ENCODE measurements around the gene CDADC1. TPM values are rescaled to one million over a fixed set of nuclear protein-coding genes. Genes with fewer than 3 reads are reported as not detected.

Gene CDADC1
- total and polyA plus RNA-seq, 2 experiments from 2014 or later = 1.8 to 13.7 TPM

- WGBS, 2 experiments (ENCODE audit: low coverage in 1 of 2, low lambda C conversion rate in 2 of 2, missing lambda C conversion rate in 2 of 2) = 95 to 96% methylated on average over 6 of the region's 6 CpGs
- Histone ChIP-seq H3F3A (ENCODE audit: insufficient read depth) (peaks cover 31% of the 10 kb centered on the region), H3K4me1 (ENCODE audit: insufficient read depth) (peaks cover 41% of the 10 kb centered on the region), H3K27ac (no peak overlapping the region), H3K36me3 (ENCODE audit: low read depth) (no peaks in the 10 kb centered on the region), H3K4me2 (ENCODE audit: unreplicated experiment) (no peak overlapping the region), H3K4me3 (no peak overlapping the region), H3K27me3 (replicated peaks; ENCODE audit: insufficient read depth) (no peaks in the 10 kb centered on the region), H3K9me2 (ENCODE audit: insufficient read depth) (no peaks in the 10 kb centered on the region), H2AFZ (no peak overlapping the region), H3K79me2 (ENCODE audit: insufficient read depth) (no peaks in the 10 kb centered on the region), H3K9me3 (ENCODE audit: low read depth) (no peaks in the 10 kb centered on the region), H4K20me1 (ENCODE audit: insufficient read depth) (no peaks in the 10 kb centered on the region), H3K9ac (no peak overlapping the region)
- DNase-seq = no peak
- in situ Hi-C loops (cut with MboI) = no loop called here
- TF ChIP-seq EZH2 (IDR thresholded peaks at IDR 0.05; ENCODE audit: insufficient read depth, poor library complexity, severe bottlenecking) = no peak
- TF ChIP-seq EZH2phosphoT487 (IDR thresholded peaks at IDR 0.05; ENCODE audit: insufficient read depth, low read depth) = no peak
These were observed 64.1 kb downstream of the CDADC1 start for GRCh38 chr13:49311816-49312215.

GRCh38 chr13:49314344-49314882 lies 66.7 kb downstream of the CDADC1 start:
- Histone ChIP-seq H2AFZ (peak overlapping the region; percentile 76), H3K9me3 (ENCODE audit: low read depth) (no peaks in the 10 kb centered on the region), H3K4me2 (ENCODE audit: unreplicated experiment) (peak overlapping the region; percentile 78), H3F3A (ENCODE audit: insufficient read depth) (peaks cover 19% of the 10 kb centered on the region), H3K27me3 (replicated peaks; ENCODE audit: insufficient read depth) (no peaks in the 10 kb centered on the region), H3K9ac (peak overlapping the region; percentile 75), H3K79me2 (ENCODE audit: insufficient read depth) (no peaks in the 10 kb centered on the region), H3K4me3 (peak overlapping the region; percentile 26; the same call in 1 of the 2 replicates), H3K27ac (peak overlapping the region; percentile 95), H3K9me2 (ENCODE audit: insufficient read depth) (no peaks in the 10 kb centered on the region), H4K20me1 (ENCODE audit: insufficient read depth) (no peaks in the 10 kb centered on the region), H3K4me1 (ENCODE audit: insufficient read depth) (peaks cover 21% of the 10 kb centered on the region), H3K36me3 (ENCODE audit: low read depth) (no peaks in the 10 kb centered on the region)
- peak; percentile 79 for DNase-seq
- TF ChIP-seq EZH2 (IDR thresholded peaks at IDR 0.05; ENCODE audit: insufficient read depth, poor library complexity, severe bottlenecking) = no peak
- peak; percentile 75; the same call in 1 of the 2 replicates for TF ChIP-seq EZH2phosphoT487 (IDR thresholded peaks at IDR 0.05; ENCODE audit: insufficient read depth, low read depth)
- WGBS, 2 experiments (ENCODE audit: low coverage in 1 of 2, low lambda C conversion rate in 2 of 2, missing lambda C conversion rate in 2 of 2) = 4 to 5% methylated on average over 6 of the region's 6 CpGs
- in situ Hi-C loops (cut with MboI) = no loop called here

- Histone ChIP-seq H3K27ac (peak overlapping the region; percentile 95), H3K36me3 (ENCODE audit: low read depth) (no peaks in the 10 kb centered on the region), H3K9me2 (ENCODE audit: insufficient read depth) (no peaks in the 10 kb centered on the region), H3K9me3 (ENCODE audit: low read depth) (no peaks in the 10 kb centered on the region), H2AFZ (peak overlapping the region; percentile 76), H4K20me1 (ENCODE audit: insufficient read depth) (no peaks in the 10 kb centered on the region), H3K4me2 (ENCODE audit: unreplicated experiment) (peak overlapping the region; percentile 78), H3K27me3 (replicated peaks; ENCODE audit: insufficient read depth) (no peaks in the 10 kb centered on the region), H3K4me3 (peak overlapping the region; percentile 26; the same call in 1 of the 2 replicates), H3K9ac (peak overlapping the region; percentile 75), H3K4me1 (ENCODE audit: insufficient read depth) (peaks cover 27% of the 10 kb centered on the region), H3K79me2 (ENCODE audit: insufficient read depth) (no peaks in the 10 kb centered on the region), H3F3A (ENCODE audit: insufficient read depth) (peaks cover 19% of the 10 kb centered on the region)
- 30 to 34% methylated on average over 3 of the region's 3 CpGs for WGBS, 2 experiments (ENCODE audit: low coverage in 1 of 2, low lambda C conversion rate in 2 of 2, missing lambda C conversion rate in 2 of 2)
- no peak for TF ChIP-seq EZH2 (IDR thresholded peaks at IDR 0.05; ENCODE audit: insufficient read depth, poor library complexity, severe bottlenecking)
- no peak for TF ChIP-seq EZH2phosphoT487 (IDR thresholded peaks at IDR 0.05; ENCODE audit: insufficient read depth, low read depth)
- in situ Hi-C loops (cut with MboI) = no loop called here
- peak; percentile 66 for DNase-seq
These were observed 67.4 kb downstream of the CDADC1 start for GRCh38 chr13:49315036-49315565.

GRCh38 chr13:49315756-49316482 lies 68.2 kb downstream of the CDADC1 start:
- Histone ChIP-seq H3K4me3 (no peak overlapping the region), H3K36me3 (ENCODE audit: low read depth) (no peaks in the 10 kb centered on the region), H3K4me1 (ENCODE audit: insufficient read depth) (peaks cover 29% of the 10 kb centered on the region), H3K79me2 (ENCODE audit: insufficient read depth) (no peaks in the 10 kb centered on the region), H3F3A (ENCODE audit: insufficient read depth) (peaks cover 19% of the 10 kb centered on the region), H3K27ac (no peak overlapping the region), H2AFZ (no peak overlapping the region), H3K9me2 (ENCODE audit: insufficient read depth) (no peaks in the 10 kb centered on the region), H3K4me2 (ENCODE audit: unreplicated experiment) (no peak overlapping the region), H4K20me1 (ENCODE audit: insufficient read depth) (no peaks in the 10 kb centered on the region), H3K9ac (no peak overlapping the region), H3K9me3 (ENCODE audit: low read depth) (no peaks in the 10 kb centered on the region), H3K27me3 (replicated peaks; ENCODE audit: insufficient read depth) (no peaks in the 10 kb centered on the region)
- WGBS, 2 experiments (ENCODE audit: low coverage in 1 of 2, low lambda C conversion rate in 2 of 2, missing lambda C conversion rate in 2 of 2) = 94 to 100% methylated on average over 5 of the region's 5 CpGs
- no peak for DNase-seq
- TF ChIP-seq EZH2 (IDR thresholded peaks at IDR 0.05; ENCODE audit: insufficient read depth, poor library complexity, severe bottlenecking) (no peak), EZH2phosphoT487 (IDR thresholded peaks at IDR 0.05; ENCODE audit: insufficient read depth, low read depth) (no peak)
- in situ Hi-C loops (cut with MboI) = no loop called here

All from GM23248 (cell line).